ENCODE measurements around the gene BRD1.

DNA sequence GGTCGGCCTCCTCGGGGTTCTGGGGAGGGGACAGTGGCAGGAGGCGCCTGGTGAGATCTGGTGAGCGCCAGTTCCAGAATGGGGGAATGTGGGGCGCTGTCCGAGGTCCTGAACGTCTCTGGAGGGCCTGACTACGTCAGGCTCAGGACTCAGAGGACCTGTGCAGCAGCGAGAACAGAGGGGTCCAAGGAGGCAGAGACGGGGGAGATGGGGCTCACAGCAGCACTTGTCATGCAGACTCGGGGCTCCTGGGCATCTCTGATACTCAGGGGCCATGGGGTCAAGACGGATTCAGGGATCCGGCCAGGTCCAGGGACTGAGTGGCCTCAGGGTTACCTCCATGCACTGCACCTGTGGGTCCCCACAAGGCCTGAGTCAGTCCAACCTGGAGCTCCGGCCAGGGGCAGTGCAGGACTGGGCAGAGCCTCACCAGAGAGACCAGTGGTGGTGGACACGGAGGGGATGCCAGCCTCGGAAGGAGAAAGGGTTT, 92.2 kb downstream of the BRD1 start:
- TF ChIP-seq SAP30 (IDR thresholded peaks at IDR 0.05; ENCODE audit: borderline replicate concordance, insufficient read depth, low read depth, low read length, poor library complexity, severe bottlenecking) (no peak), MECOM (CRISPR knock-in tag; IDR thresholded peaks at IDR 0.05) (no peak), POLR2AphosphoS5 (IDR thresholded peaks at IDR 0.05; ENCODE audit: control insufficient read depth, insufficient read depth, low read depth, low read length) (no peak), FOS (IDR thresholded peaks at IDR 0.05; ENCODE audit: extremely low read depth, insufficient read length) (no peak), ZBTB11 (CRISPR knock-in tag; IDR thresholded peaks at IDR 0.05) (no peak), IRF2 (CRISPR knock-in tag; IDR thresholded peaks at IDR 0.05) (no peak), CHD1 (IDR thresholded peaks at IDR 0.05; ENCODE audit: low read length) (no peak), BRF1 (IDR thresholded peaks at IDR 0.05; ENCODE audit: borderline replicate concordance, extremely low read depth, insufficient read length) (no peak), RBM17 (IDR thresholded peaks at IDR 0.05; ENCODE audit: borderline replicate concordance, low read depth, low read length) (no peak), ZNF311 (CRISPR knock-in tag; IDR thresholded peaks at IDR 0.05) (no peak), POLR2A (conservative IDR thresholded peaks at IDR 0.05) (no peak), CGGBP1 (CRISPR knock-in tag; IDR thresholded peaks at IDR 0.05) (no peak)
- TF ChIP-seq, protein P1, sequence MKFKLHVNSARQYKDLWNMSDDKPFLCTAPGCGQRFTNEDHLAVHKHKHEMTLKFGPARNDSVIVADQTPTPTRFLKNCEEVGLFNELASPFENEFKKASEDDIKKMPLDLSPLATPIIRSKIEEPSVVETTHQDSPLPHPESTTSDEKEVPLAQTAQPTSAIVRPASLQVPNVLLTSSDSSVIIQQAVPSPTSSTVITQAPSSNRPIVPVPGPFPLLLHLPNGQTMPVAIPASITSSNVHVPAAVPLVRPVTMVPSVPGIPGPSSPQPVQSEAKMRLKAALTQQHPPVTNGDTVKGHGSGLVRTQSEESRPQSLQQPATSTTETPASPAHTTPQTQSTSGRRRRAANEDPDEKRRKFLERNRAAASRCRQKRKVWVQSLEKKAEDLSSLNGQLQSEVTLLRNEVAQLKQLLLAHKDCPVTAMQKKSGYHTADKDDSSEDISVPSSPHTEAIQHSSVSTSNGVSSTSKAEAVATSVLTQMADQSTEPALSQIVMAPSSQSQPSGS (CRISPR knock-in tag; IDR thresholded peaks at IDR 0.05) = no peak
- TF ChIP-seq, protein P2, sequence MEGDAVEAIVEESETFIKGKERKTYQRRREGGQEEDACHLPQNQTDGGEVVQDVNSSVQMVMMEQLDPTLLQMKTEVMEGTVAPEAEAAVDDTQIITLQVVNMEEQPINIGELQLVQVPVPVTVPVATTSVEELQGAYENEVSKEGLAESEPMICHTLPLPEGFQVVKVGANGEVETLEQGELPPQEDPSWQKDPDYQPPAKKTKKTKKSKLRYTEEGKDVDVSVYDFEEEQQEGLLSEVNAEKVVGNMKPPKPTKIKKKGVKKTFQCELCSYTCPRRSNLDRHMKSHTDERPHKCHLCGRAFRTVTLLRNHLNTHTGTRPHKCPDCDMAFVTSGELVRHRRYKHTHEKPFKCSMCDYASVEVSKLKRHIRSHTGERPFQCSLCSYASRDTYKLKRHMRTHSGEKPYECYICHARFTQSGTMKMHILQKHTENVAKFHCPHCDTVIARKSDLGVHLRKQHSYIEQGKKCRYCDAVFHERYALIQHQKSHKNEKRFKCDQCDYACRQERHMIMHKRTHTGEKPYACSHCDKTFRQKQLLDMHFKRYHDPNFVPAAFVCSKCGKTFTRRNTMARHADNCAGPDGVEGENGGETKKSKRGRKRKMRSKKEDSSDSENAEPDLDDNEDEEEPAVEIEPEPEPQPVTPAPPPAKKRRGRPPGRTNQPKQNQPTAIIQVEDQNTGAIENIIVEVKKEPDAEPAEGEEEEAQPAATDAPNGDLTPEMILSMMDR (IDR thresholded peaks at IDR 0.05 in 2 of 3, conservative IDR thresholded peaks at IDR 0.05 in 1 of 3; ENCODE audit: insufficient read depth in 2 of 3, low read depth in 1 of 3, low read length in 3 of 3) = no peak

All from K562 (cell line).